GM12891 (cell line): ENCODE results near the gene PIRT.

Source experiments
- DNase-seq: peaks from one replicate; pipeline ENCODE4 v3.0.0; 2011; ENCODE audit warnings: low spot score; ENCODE audit not compliant: insufficient read length
- FAIRE-seq: peaks from 2 replicates; lab custom pipeline; 2011; peaks lifted over from hg19 to GRCh38; lab: Jason Lieb, UNC
- PAX5 ChIP-seq: IDR thresholded peaks from 2 replicates; pipeline ENCODE4 v1.6.1; 2011; ENCODE audit warnings: low read length, moderate library complexity, mild to moderate bottlenecking; ENCODE audit not compliant: insufficient read depth, severe bottlenecking
- POLR2A ChIP-seq: IDR thresholded peaks from 2 replicates; pipeline ENCODE4 v1.6.1; 2011; ENCODE audit warnings: low read depth, low read length, control low read depth
- POLR2AphosphoS5 ChIP-seq: IDR thresholded peaks from 2 replicates; pipeline ENCODE4 v1.6.1; 2011; ENCODE audit warnings: low read depth, low read length, control low read depth
- POU2F2 ChIP-seq: IDR thresholded peaks from 2 replicates; pipeline ENCODE4 v1.6.1; 2011; ENCODE audit warnings: low read depth, mild to moderate bottlenecking, control low read depth, low read length, moderate library complexity
- SPI1 ChIP-seq: IDR thresholded peaks from 2 replicates; pipeline ENCODE4 v1.6.1; 2011; ENCODE audit warnings: low read depth, low read length, control low read depth
- TAF1 ChIP-seq: IDR thresholded peaks from 2 replicates; pipeline ENCODE4 v1.6.1; 2011; ENCODE audit warnings: low read depth, low read length, control low read depth

PIRT gene

DNA sequence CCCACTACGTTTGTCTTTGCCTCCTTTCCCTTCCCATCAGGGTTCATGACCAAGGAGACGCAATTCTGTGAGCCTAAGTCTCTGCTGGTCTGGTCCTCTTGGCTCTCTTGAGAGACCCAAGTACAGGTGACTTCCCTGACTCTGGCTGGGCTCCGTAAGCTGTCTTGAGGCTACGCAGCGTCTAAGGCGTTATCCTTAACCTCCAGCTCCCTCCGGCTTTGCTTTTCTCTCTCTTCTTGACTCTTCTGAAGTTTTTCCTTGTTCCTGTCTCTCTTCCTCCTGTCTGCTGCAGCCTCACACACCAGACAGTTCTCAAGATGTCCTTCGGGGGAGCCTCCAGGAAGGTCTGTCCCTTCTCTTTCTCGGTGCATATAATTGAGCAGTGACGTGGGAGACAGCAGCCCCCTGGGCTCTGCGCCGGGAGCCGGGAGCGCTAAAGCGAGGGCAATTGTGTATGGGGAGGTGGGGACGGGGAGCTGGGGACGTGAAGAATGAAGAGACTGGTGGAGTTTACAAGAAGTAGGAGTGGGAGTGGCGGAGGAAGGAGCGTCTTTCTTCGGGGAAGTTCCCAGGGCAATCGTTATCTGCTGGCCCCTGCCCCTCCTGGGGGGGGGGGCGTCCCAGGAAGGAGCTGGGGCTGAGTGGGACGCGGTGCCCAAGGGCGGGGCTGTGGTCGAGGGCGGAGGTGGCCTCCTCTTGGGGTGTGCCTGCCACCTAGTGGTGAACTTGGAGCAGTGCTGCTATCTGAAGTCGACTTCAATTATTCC is 6.9 kb upstream of the PIRT start:
- peak; percentile 77 for DNase-seq
- peak; percentile 90 for FAIRE-seq
- TF ChIP-seq POLR2AphosphoS5 (no peak), PAX5 (no peak), POU2F2 (no peak), SPI1 (no peak), POLR2A (no peak), TAF1 (no peak)

DNA sequence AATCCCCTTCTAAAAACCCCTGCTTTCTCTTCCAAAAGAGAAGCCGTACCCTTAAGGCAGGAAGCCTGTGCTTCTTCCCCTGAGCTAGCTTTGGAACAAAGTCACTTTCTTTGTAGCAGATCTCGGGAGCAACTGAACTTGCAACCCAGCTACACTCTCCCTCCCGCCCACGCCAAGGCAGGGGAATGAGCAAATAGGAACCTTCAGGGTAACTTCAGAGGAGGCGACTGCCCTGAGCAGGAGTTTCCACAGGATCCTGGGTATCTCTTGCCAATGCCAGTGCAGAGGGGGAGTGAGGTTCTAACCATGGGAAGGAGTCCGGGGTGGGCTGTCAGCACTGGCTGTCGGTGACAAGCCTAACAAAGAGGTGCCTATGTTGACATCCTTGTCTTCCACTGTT is 5.9 kb upstream of the PIRT start:
- FAIRE-seq = no peak
- TF ChIP-seq POLR2AphosphoS5 = no peak
- TF ChIP-seq SPI1 = no peak
- TF ChIP-seq POLR2A = no peak
- no peak for TF ChIP-seq TAF1
- TF ChIP-seq PAX5 = no peak
- no peak for DNase-seq

DNA sequence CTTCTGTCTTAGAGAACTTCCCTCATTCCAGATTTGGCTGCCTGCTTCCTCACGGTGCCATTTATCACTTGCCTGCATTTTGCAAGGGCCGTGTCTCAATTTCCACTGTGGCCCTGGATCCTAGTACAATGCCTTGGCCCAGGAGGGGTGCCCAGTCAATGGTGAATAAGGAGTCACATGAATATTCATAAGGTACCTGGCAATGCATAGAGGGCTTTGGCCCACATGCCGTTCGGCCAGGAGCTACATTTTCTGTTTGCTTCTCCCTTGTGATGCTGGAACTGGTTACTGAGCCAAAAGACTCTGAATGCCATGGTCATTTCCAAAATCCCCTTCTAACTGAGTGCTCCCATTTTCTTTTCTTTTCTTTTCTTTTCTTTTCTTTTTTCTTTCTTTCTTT is 4.8 kb upstream of the PIRT start:
- FAIRE-seq = no peak
- DNase-seq = no peak

DNA sequence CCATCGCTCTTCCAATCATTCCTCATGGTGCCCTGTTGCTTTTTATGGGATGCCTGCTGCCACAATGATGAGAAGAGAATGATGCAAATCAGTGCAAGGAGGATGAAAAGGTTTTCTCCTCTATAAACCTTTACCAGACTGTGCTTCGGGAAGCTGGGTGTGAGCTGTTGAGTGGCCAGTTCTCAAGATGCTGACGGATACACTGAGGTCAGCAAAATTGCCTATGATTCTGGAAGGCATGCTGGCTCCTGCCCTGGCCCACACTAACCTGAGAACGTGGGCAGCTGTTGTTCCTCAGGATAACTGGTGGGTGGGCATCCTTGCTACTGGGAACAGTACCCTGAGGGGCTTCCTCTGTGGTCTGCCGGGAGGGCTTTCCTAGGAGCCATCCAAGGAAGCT is 795 bp upstream of the PIRT start:
- no peak for TF ChIP-seq PAX5
- no peak for TF ChIP-seq TAF1
- TF ChIP-seq SPI1 = no peak
- TF ChIP-seq POLR2AphosphoS5 = no peak
- no peak for TF ChIP-seq POU2F2
- no peak for TF ChIP-seq POLR2A
- no peak for DNase-seq
- no peak for FAIRE-seq

More for the DNA sequence above, 4.8 kb upstream of the PIRT start:
- TF ChIP-seq POLR2A = no peak

DNA sequence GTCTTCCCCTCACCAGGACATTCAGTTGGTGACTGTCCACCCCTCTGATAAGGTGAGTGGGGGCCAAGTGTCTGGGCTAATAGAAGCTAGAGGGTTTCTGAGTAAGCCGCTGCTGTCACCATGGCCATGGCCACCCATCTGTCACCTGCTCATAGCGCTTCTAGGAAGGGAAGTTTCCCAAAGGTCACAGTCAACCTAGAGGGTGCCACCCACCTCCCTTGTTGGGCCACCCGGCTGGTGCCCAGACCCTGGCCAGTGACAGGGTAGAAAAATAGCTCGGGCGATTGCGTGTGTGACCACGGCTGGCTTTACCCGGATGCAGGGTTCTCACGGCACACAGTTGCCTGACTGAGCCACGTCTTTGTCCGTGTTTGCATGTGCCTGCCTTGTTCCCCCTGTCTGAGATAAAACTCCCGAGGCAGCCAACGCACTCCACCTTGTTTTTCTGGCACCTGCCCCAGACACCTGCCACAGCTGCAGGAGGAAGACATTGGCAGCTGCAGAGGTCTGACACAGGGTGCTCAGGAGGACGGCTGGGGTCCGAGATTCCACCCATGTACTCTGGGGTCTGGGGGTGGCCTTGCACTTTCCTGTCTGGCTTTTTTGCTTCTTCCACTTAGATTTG is 809 bp downstream of the PIRT start:
- TF ChIP-seq PAX5 = no peak
- no peak for TF ChIP-seq POLR2A
- no peak for TF ChIP-seq SPI1
- TF ChIP-seq POLR2AphosphoS5 = no peak
- no peak for TF ChIP-seq POU2F2
- TF ChIP-seq TAF1 = no peak
- DNase-seq = no peak
- no peak for FAIRE-seq

DNA sequence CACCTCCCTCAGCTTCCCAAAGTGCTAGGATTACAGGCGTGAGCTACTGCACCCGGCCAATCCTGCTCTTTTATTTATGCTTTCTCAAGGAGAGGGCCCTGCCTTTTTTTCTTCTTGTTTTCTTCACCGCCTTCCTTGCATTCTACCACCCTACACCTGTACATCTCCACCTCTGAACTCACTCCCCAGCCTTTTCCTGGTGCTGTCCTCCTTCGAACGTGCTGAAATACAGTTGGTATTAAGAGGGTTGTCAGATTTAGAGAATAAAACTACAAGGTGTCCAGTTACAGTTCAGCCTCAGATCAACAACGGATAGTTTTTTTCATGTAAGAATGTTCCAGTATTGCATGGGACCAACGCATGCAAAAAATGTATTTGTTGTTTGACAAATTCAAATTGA is 1.7 kb downstream of the PIRT start:
- DNase-seq = no peak
- no peak for TF ChIP-seq POLR2A
- TF ChIP-seq TAF1 = no peak
- TF ChIP-seq POLR2AphosphoS5 = no peak
- TF ChIP-seq POU2F2 = no peak
- TF ChIP-seq SPI1 = no peak
- TF ChIP-seq PAX5 = no peak
- FAIRE-seq = no peak

DNA sequence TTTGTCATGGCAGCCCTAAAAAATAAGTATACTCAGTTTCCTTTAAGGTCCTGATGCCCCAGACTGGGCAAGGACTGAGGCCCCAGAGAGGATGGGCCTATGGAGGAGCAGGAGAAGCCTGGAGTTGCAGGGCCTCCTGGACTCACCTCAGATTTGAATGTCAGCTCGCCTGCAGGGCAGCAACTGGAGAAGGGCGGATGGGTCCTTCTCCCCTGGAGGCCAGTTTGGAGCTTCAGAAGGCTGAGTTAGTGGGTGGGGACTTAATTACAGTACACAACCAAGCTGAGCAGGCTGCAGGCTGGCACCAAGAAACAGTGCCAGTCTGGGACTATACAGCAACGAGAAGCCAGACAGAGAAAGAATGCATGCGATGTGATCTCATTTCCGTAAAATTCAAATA is 6.2 kb downstream of the PIRT start:
- no peak for FAIRE-seq
- DNase-seq = no peak
- TF ChIP-seq POU2F2 (no peak), TAF1 (no peak), SPI1 (no peak), POLR2A (no peak), PAX5 (no peak), POLR2AphosphoS5 (no peak)

DNA sequence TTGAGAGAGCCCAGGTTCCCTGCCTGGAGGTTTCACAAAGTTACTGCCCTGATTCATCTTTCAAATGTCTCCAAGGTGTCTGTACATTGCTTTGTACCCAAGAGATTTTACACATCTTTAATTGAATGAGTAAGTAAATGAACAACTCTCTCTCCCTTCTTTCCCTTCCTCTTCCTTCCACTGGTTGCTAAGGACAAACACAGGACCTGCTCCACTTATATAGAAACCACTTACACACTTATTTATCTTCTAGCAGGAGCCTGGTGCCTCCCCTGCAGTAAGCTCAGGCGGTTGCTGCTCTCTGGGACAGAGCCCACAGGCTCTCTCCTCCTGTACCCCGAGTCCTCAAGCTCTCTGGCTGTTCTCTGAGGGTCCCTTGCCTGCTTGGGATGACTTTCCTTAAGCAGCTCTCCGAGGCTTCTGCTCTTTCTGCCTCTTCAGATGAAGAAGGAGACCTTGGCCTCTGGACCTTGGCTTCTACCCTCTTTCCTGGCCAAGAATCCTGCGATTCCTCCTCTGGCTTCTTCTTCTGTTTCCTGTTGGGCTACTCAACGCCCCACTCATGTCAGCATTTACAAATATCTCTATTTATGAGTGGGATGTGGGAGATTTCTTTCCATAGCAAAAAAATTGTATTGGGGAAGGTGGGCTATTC is 9.9 kb downstream of the PIRT start:
- DNase-seq (no peak), FAIRE-seq (no peak)
- TF ChIP-seq POLR2A = no peak
- no peak for TF ChIP-seq PAX5
- TF ChIP-seq SPI1 = no peak
- no peak for TF ChIP-seq TAF1

DNA sequence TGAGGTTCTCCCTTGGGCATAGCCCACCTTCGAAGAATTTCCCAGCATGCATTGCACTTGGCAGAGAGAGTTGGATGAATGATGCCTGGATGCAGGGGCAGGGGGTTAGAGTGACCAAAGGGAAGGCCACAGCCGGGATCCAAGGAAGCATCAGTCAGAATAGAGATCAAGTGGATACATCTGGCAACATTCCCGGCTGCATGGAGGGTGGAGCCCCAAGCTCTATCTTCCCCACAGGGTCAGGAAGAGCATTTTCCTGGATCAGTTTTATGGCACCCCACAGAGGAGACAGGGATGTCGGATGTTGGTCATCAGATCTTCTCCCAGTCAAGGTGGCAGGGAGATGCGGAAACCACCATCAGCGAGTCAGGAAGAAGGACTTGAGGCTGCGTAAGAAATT is 13.0 kb downstream of the PIRT start:
- DNase-seq = no peak
- FAIRE-seq = no peak
- TF ChIP-seq SPI1 = no peak
- no peak for TF ChIP-seq PAX5
- no peak for TF ChIP-seq POLR2A
- TF ChIP-seq TAF1 = no peak
- no peak for TF ChIP-seq POLR2AphosphoS5
- no peak for TF ChIP-seq POU2F2
